Tibial nerve (tissue), 4 donors: ENCODE measurements around the gene SDR39U1. TPM values are rescaled to one million over a fixed set of nuclear protein-coding genes. Genes with fewer than 3 reads are reported as not detected.

ENCODE experiments used
- DNase-seq, 2 donors: peaks; one replicate each; pipeline ENCODE4 v3.0.0-alpha.2; 2019; ENCODE audit warnings: low spot score in 2 of 2
- H3K27ac ChIP-seq, 4 donors: fragments of 200-600 bp; sonication (generic) in 3 of 4; one replicate each; pipeline ENCODE4 v1.5.1; 2017 to 2019; ENCODE audit warnings: mild to moderate bottlenecking in 1 of 4
- H3K27me3 ChIP-seq, 2 donors: fragments of 200-600 bp; sonication (generic) in 1 of 2; one replicate each; pipeline versions ENCODE4 v1.5.1 to v1.6.0; 2017 to 2019
- H3K36me3 ChIP-seq, 3 donors: fragments of 200-600 bp; sonication (generic); one replicate each; pipeline ENCODE4 v1.5.1; 2018 to 2019
- H3K4me1 ChIP-seq, 4 donors: fragments of 200-600 bp; sonication (generic) in 3 of 4; one replicate each; pipeline ENCODE4 v1.5.1; 2017 to 2019
- H3K4me3 ChIP-seq, 4 donors: fragments of 200-600 bp; sonication (generic) in 3 of 4; one replicate each; pipeline ENCODE4 v1.5.1; 2017 to 2019; ENCODE audit warnings: mild to moderate bottlenecking in 1 of 4, moderate library complexity in 1 of 4
- H3K9me3 ChIP-seq, 4 donors: fragments of 200-600 bp; sonication (generic) in 3 of 4; one replicate each; pipeline ENCODE4 v1.5.1; 2017 to 2019
- CTCF ChIP-seq, 5 experiments: fragments of 200-600 bp in 3 of 5; fragments of 450-650 bp in 2 of 5; sonication (generic) in 3 of 5; IDR thresholded peaks; one replicate each; pipeline ENCODE4 v1.5.1; 2016 to 2019; ENCODE audit warnings: antibody characterized with exemption in 5 of 5, mild to moderate bottlenecking in 3 of 5, moderate library complexity in 2 of 5
- EP300 ChIP-seq, 2 donors: sonication (generic); formaldehyde crosslinking; IDR thresholded peaks; one replicate each; pipeline ENCODE4 v1.6.1; 2017; ENCODE audit warnings: antibody characterized with exemption in 2 of 2, mild to moderate bottlenecking in 1 of 2
- POLR2A ChIP-seq, 2 donors: fragments of 450-650 bp; IDR thresholded peaks; one replicate each; pipeline ENCODE4 v1.6.1; 2017; ENCODE audit warnings: antibody characterized with exemption in 2 of 2, mild to moderate bottlenecking in 2 of 2, moderate library complexity in 2 of 2
- WGBS, 2 donors: methylation state at CpG; one replicate each; pipeline ENCODE4 v1.1.5; 2018; 5-methylcytosine and 5-hydroxymethylcytosine counted together
- total RNA-seq, 4 donors: library from RNA; depleted of rRNA; stranded (reverse); fragments of >200 nt; gene quantifications; one replicate each; pipeline ENCODE4 v1.1.0, GENCODE V29; 2016

The SDR39U1 gene
- total RNA-seq, 4 donors from 2014 or later: 37.9 to 64.9 (median 60.8) TPM

- no peaks in the 10 kb centered on the region for H3K9me3 ChIP-seq
- 51 to 55% methylated on average over 8 of the region's 8 CpGs for WGBS, 2 donors
- TF ChIP-seq CTCF (IDR thresholded peaks at IDR 0.05): no peak
- TF ChIP-seq EP300 (IDR thresholded peaks at IDR 0.05): no peak
- TF ChIP-seq POLR2A (IDR thresholded peaks at IDR 0.05): no peak
Observed at GRCh38 chr14:24392325-24393091, 50.1 kb downstream of the SDR39U1 start.

GRCh38 chr14:24390701-24391468 lies 51.7 kb downstream of the SDR39U1 start:
- Histone ChIP-seq H3K36me3 (no peaks in the 10 kb centered on the region), H3K27me3 (no peaks in the 10 kb centered on the region), H3K4me1 (peaks cover 0 to 11% (median 0%) of the 10 kb centered on the region in 4 donors), H3K9me3 (no peaks in the 10 kb centered on the region), H3K4me3 (no peak overlapping the region), H3K27ac (no peak overlapping the region)
- 73 to 75% methylated on average over 6 of the region's 6 CpGs for WGBS, 2 donors
- DNase-seq: no peak
- TF ChIP-seq POLR2A (IDR thresholded peaks at IDR 0.05): no peak
- no peak for TF ChIP-seq EP300 (IDR thresholded peaks at IDR 0.05)
- no peak for TF ChIP-seq CTCF (IDR thresholded peaks at IDR 0.05)

More at GRCh38 chr14:24392325-24393091, 50.1 kb downstream of the SDR39U1 start:
- no peak overlapping the region for H3K27ac ChIP-seq
- H3K4me3 ChIP-seq: no peak overlapping the region
- no peaks in the 10 kb centered on the region for H3K27me3 ChIP-seq
- H3K36me3 ChIP-seq: no peaks in the 10 kb centered on the region
- H3K4me1 ChIP-seq: peaks cover 0 to 11% (median 0%) of the 10 kb centered on the region in 4 donors
- no peak for DNase-seq

Other genes with a start within 250 kb of the SDR39U1 start
- 10 to 100 TPM; 46.8 to 61.3 (median 54.6) TPM for gene TM9SF1, start 247.3 kb downstream of the SDR39U1 start, total RNA-seq
- gene TSSK4, start 237.1 kb downstream of the SDR39U1 start, total RNA-seq: not detected
- gene CHMP4A, start 229.3 kb downstream of the SDR39U1 start, total RNA-seq: 100 to 1,000 TPM in 1 of 4 donors, 10 to 100 TPM in 3; 43.9 to 118 (median 82.1) TPM
- gene MDP1, start 226.7 kb downstream of the SDR39U1 start, total RNA-seq: 10 to 100 TPM; 16.5 to 48.3 (median 28.9) TPM
- 100 to 1,000 TPM in 2 of 4 donors, 10 to 100 TPM in 2; 68.6 to 109 (median 98.3) TPM for gene NEDD8, start 210.4 kb downstream of the SDR39U1 start, total RNA-seq
- 10 to 100 TPM; 46.5 to 63.4 (median 57.2) TPM for gene GMPR2, start 209.8 kb downstream of the SDR39U1 start, total RNA-seq
- gene TINF2, start 200.2 kb downstream of the SDR39U1 start, total RNA-seq: 10 to 100 TPM; 53.9 to 66.4 (median 60.8) TPM
- 10 to 100 TPM; 13.5 to 53.5 (median 19.4) TPM for gene TGM1, start 179.6 kb downstream of the SDR39U1 start, total RNA-seq
- gene RABGGTA, start 171.2 kb downstream of the SDR39U1 start, total RNA-seq: 10 to 100 TPM; 36.5 to 68.4 (median 42.9) TPM
- 10 to 100 TPM; 15.7 to 43.5 (median 22.6) TPM for gene DHRS1, start 143.0 kb downstream of the SDR39U1 start, total RNA-seq
- gene NOP9, start 142.9 kb downstream of the SDR39U1 start, total RNA-seq: 10 to 100 TPM; 17.0 to 24.9 (median 20.4) TPM
- 10 to 100 TPM in 3 of 4 donors, 1 to 10 TPM in 1; 9.4 to 34.5 (median 14.2) TPM for gene CIDEB, start 134.8 kb downstream of the SDR39U1 start, total RNA-seq
- 10 to 100 TPM; 15.5 to 31.5 (median 20.2) TPM for gene LTB4R2, start 132.6 kb downstream of the SDR39U1 start, total RNA-seq
- 10 to 100 TPM in 3 of 4 donors, 1 to 10 TPM in 1; 8.4 to 14.4 (median 11.8) TPM for gene LTB4R, start 131.3 kb downstream of the SDR39U1 start, total RNA-seq
- gene ADCY4, start 107.7 kb downstream of the SDR39U1 start, total RNA-seq: 10 to 100 TPM; 32.0 to 68.1 (median 53.2) TPM
- 1 to 10 TPM; 4.0 to 9.6 (median 9.0) TPM for gene RIPK3, start 102.8 kb downstream of the SDR39U1 start, total RNA-seq
- 100 to 1,000 TPM in 2 of 4 donors, 10 to 100 TPM in 2; 58.6 to 132 (median 99.1) TPM for gene NFATC4, start 74.6 kb downstream of the SDR39U1 start, total RNA-seq
- 10 to 100 TPM; 17.4 to 24.7 (median 19.4) TPM for gene NYNRIN, start 43.8 kb downstream of the SDR39U1 start, total RNA-seq
- gene CBLN3, start 13.1 kb downstream of the SDR39U1 start, total RNA-seq: 1 to 10 TPM; 2.1 to 6.9 (median 5.1) TPM
- 100 to 1,000 TPM in 1 of 4 donors, 10 to 100 TPM in 3; 66.8 to 106 (median 84.5) TPM for gene KHNYN, start 12.8 kb downstream of the SDR39U1 start, total RNA-seq
- not detected for gene CMA1, start 65.5 kb upstream of the SDR39U1 start, total RNA-seq
- gene CTSG, start 133.5 kb upstream of the SDR39U1 start, total RNA-seq: 1 to 10 TPM in 3 of 4 donors, not detected in 1; 1.3 to 2.7 (median 2.5) TPM
- gene GZMH, start 166.9 kb upstream of the SDR39U1 start, total RNA-seq: not detected
- 1 to 10 TPM in 1 of 4 donors, not detected in 3; 4.8 TPM for gene GZMB, start 191.4 kb upstream of the SDR39U1 start, total RNA-seq